ENCODE results near the gene EPHB2.
A peak's percentile ranks its signal among the peaks of the same experiment; 100 is the strongest.
"Not testable (repeated sequence)": the region's sequence is repeated elsewhere in the genome, so short reads cannot be mapped to it uniquely, and the experiment has no call there.

EPHB2 gene

GRCh38 chr1:22824466-22824865, 113.8 kb downstream of the EPHB2 start:
- no peak for DNase-seq

DNA sequence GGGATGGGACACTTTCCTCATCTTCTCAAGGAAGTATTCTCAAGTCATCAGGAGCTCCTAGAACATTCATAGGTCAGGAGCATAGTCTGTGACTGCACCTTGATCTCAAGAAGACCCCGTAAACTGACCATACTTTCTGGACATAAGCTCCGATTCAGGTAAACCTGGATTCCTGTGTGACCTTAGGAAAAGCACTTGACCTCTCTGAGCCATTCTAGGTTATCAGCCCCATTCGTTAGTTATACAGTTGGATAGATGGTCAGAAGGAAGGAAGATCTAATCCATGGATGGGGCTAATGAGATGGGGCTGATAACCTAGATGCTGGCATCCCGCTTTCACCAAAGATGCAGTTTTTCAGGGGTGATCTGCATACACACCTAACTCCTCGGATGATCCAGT, 114.3 kb downstream of the EPHB2 start:
- DNase-seq, result no peak

- DNase-seq, result no peak
Measured at GRCh38 chr1:22825486-22826189, 115.0 kb downstream of the EPHB2 start.

- DNase-seq, result no peak
Measured at GRCh38 chr1:22826604-22827580, 116.3 kb downstream of the EPHB2 start.

DNA sequence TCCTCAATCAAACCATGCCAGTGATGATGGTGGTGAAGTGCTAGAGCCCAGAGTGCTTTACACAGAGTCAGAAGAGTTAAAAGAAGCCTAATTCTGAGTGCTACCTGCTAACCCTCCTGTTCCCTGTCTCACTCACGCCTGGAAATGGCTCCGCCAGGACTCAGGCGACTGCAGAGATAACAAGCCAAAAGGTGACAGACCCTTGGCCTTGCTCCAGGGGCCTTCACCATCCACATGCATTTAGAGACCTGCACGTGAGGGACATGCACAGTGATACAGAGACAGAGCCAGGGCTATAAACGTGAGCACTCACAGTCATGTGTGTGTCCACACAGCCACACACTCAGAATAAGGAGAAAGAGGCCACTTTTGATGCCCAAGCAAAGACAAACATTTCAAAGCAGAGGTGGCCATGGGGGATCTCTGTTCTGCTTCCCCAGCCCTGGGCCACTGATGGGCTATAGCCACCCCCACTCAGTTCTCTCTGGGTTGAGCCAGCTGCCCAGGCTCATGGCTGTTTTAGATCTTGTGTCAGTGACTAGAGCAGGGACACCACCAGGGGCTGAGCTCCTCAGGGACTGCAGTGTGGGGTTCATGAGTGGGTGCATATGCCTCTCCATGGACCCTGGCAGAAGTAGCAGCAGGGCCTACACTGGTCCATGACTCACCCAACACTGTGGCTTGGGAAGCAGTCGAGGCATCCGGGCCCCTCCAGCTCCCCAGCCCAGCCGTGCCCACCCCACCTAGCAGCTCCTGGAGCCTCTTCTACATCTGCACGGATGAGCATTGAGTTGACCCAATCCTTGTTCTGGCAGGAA, 117.2 kb downstream of the EPHB2 start:
- no peak for DNase-seq

DNA sequence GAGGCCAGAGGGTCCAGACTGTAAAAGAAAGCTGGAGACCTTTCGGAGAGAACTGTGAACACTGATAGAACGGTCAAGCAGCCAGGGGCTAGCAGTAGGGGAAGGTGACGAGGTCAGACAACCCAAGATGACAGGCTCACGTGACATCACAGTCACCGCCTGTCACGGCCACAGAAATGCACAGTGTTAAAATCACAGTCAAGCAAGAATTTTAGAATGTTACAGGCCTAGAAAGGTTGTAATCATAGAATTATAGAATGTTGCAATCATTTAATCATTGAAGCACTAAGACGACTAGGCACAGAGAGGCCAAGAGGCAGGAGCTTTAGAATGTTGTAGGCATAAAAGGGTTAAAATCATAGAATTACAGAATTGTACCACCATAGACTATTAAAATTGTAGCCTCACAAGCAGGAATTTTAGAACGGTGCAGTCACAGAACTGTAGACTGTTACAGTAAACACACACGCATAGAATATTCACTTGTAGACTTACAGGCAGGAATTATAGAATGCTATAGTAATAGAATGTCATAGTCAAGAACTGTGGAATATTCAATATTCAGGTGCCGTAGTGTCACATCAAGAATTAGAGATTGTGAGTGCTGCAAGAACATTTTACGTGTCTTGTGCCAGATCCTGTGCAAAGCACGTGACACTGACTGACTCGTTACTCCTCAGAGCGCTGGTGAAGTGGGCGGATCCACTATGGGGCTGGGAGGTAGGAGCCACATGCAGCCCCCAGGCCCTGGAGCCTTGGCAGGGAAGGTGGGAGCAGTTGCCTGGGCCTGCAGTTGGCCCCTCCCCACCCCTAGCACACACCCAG, 118.1 kb downstream of the EPHB2 start:
- no peak for DNase-seq

- DNase-seq, result no peak
Measured at GRCh38 chr1:22829309-22829989, 118.8 kb downstream of the EPHB2 start.

- DNase-seq, result peak; percentile 34 to 40
Measured at GRCh38 chr1:22830041-22830566, 119.5 kb downstream of the EPHB2 start.

DNA sequence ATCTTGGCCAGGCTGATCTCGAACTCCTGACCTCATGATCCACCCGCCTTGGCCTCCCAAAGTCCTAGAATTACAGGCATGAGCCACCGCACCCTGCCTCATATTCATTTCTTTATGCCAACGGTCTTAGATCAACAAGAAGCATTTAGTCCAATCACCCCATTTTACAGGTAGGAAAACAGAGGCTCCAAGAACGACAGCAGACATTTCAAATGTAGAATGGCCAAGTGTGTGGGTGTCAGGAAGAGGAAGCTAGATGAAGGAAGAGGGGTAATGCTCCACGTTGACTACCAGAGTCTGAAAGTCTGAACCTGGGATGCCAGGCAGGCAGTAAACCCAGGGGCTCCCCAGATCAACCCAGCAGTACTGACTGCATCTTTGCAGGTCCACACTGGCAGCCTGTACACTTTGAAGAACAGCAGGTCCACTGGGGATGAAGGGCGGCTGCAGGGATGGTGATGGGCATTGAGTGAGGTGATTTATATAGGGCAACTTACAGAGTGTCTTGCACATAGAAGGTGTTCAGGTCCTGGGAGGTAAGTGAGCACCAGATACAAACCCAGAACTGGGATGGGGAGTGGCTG, 120.2 kb downstream of the EPHB2 start:
- no peak for DNase-seq

DNA sequence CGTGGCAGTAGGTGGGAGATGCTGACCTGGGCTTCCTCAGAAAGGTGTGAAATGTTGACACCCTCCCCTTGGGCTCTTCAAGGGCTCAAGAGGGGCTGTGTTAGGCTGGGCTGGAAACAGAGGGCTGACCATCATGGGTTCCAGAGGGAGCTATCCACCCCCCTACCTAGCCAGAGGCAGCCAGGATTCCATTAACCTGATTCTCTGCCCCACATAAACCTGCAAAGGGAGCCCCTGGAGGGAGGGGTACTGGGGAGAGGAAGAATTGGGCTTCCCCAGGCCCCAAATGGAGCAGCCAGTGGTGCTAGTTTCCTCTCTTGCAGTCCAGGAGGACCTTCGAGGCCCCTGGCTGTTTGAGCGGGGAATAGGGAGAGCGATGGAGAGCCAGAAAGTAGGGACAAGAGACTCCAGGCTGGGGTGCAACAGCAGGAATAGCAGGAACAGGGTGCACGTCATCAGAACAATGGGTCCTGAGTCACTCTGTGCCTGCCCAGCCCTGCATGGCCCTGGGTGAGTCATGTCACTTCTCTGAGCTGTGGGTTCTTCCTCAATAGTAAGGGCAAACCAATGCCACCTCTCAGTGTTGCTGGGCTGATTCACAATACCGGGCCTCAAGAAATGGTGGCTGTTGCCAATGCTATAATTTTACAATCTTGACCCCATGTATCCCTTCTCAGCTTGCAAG, 121.2 kb downstream of the EPHB2 start:
- DNase-seq, result no peak

DNA sequence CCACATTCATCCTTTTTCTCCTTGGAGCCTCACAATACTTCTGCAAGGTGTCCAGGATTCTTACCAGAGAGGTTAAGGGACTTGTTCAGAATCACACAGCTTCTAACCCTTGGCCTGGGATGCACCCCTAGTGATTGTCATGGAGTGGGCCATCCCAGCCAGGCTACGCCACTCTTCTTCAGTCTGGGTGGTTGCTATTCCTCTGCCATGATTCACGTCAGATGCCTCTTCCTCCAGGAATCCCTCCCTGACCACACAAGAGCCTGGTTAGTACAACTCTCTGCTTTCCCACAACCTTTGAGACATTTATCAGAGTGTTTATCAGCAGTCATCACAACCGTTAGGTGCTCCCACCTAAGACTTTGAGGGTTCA, 121.8 kb downstream of the EPHB2 start:
- DNase-seq, result no peak

- no peak for DNase-seq
Measured at GRCh38 chr1:22833699-22834098, 123.1 kb downstream of the EPHB2 start.

DNA sequence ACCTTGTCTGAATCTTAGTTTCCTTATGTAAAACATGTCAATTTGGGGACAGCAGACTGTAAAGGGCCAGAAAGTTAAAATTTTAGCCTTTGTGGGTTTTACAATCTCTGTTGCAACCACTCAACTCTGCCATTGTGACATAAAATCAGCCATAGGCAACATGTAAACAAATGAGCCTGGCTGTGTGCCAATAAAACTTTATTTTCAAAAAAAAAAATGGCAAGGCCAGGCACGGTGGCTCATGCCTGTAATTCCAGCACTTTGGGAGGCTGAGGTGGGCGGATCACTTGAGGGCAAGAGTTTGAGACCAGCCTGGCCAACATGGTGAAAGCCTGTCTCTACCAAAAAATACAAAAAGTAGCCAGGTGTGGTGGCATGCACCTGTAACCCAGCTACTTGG, 123.8 kb downstream of the EPHB2 start:
- DNase-seq, result not testable (repeated sequence)

- DNase-seq, result no peak
Measured at GRCh38 chr1:22835636-22836319, 125.1 kb downstream of the EPHB2 start.

DNA sequence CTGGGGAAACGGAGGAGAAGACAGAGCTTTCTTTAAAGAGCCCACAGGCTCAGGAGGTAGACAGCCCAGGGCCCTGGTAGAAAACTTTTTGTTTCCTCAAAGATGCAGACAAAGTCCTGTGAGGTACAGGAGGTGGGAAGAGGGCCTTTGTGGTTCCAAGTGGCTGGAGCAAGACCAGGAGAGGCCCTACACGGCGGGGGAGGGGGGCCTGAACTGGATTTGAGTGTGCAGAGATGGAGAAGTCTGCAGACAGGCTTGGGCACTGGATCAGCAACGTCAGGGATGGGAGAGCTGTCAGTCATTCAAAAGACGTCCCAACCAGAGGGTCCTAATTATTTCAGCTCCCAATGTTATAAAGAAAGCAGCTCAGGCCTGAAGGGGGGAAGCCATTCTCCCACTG, 126.2 kb downstream of the EPHB2 start:
- no peak for DNase-seq

DNA sequence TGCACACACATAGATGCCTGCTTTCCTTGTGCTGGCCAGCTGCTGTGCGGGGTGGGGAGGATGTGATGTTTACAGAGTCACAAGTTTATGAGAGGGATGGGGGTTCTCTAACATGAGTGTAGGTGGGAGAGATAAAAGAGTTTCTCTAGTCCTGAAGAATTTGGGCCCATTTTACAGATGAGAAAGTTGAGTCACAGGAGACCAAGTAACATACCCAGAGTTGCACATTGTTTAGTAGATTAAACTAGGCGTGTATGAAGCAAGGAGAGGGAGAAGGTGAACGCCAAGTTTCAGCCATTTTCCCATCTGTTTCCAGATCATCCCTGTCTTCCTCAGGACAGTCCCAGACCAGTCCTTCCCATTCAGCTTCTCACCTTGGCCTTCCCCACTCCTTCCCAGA, 126.7 kb downstream of the EPHB2 start:
- DNase-seq, result no peak

- no peak for DNase-seq
Measured at GRCh38 chr1:22838965-22839364, 128.3 kb downstream of the EPHB2 start.

DNA sequence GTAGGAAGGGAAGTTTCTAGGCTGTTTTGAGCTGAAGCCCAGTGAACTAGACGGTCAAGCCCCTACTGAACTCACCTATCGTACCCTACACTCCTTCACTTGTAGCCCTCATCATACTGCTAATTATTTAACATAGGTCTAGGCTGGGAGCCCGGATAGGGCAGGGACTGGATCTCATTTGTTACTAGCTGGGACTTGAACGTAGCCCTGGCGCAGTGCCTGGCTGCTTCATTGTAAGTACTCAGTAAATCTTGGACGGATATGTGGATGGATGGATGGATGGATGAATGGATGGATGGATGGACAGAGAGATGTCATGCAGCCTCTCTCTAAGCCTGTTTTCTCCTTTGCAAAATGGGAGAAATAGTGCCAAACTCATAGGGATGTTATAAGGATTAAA, 129.2 kb downstream of the EPHB2 start:
- no peak for DNase-seq

DNA sequence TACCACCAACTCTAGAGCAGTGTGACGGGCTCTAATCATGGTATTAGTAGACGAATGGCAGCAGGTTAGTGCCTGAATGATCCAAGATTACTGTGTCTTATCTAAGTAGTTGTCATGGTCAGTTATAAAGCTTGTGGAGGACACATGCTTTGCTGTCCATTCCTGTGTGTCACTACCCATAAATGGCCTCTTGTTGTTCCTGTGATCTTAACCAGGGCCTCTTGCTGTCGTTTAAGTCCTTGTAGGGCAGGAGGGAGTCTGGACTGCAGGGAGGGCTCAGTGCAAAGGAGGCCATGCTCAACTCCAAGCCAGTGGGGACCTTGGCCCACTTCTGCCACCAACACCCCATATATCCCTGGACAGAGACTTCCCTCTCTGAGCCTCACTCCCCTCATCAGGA, 130.5 kb downstream of the EPHB2 start:
- DNase-seq, result no peak

- DNase-seq, result peak; percentile 35 to 36
Measured at GRCh38 chr1:22841860-22842281, 131.2 kb downstream of the EPHB2 start.

All from hippocampal formation (tissue), 2 donors.